Measurements from ENCODE around the gene TDRD12.

- TF ChIP-seq STAT1 (IDR thresholded peaks at IDR 0.05; ENCODE audit: unreplicated experiment) (no peak), CTCF (conservative IDR thresholded peaks at IDR 0.05; ENCODE audit: low read depth in 2 of 2) (no peak), JUNB (IDR thresholded peaks at IDR 0.05; ENCODE audit: unreplicated experiment) (no peak), CREB1 (CRISPR knock-in tag; IDR thresholded peaks at IDR 0.05; ENCODE audit: low read depth) (no peak), EZH2 (IDR thresholded peaks at IDR 0.05; ENCODE audit: low read depth, unreplicated experiment) (no peak), REST (IDR thresholded peaks at IDR 0.05; ENCODE audit: unreplicated experiment) (no peak)
Observed at GRCh38 chr19:32874605-32875004, 155.0 kb downstream of the TDRD12 start.
